ENCODE data around the gene MDFIC.

MDFIC gene

GRCh38 chr7:114938785-114939184, 16.9 kb downstream of the MDFIC start:
- no peaks in the 10 kb centered on the region for H3K36me3 ChIP-seq (ENCODE audit: control insufficient read depth in 1 of 2, insufficient read depth in 2 of 2, low read length in 2 of 2)
- no peak overlapping the region for H3K27ac ChIP-seq (ENCODE audit: low read length)
- no peaks in the 10 kb centered on the region for H3K27me3 ChIP-seq (ENCODE audit: low read depth, low read length)
- no peaks in the 10 kb centered on the region for H3K9me3 ChIP-seq (ENCODE audit: control insufficient read depth in 1 of 2, low read length in 2 of 2)
- H3K4me3 ChIP-seq (ENCODE audit: low read depth in 1 of 2, low read length in 2 of 2) = no peak overlapping the region
- H3K4me1 ChIP-seq (ENCODE audit: control insufficient read depth in 1 of 2, insufficient read depth in 2 of 2, low read length in 2 of 2) = peaks cover 6 to 13% of the 10 kb centered on the region in 2 donors

DNA sequence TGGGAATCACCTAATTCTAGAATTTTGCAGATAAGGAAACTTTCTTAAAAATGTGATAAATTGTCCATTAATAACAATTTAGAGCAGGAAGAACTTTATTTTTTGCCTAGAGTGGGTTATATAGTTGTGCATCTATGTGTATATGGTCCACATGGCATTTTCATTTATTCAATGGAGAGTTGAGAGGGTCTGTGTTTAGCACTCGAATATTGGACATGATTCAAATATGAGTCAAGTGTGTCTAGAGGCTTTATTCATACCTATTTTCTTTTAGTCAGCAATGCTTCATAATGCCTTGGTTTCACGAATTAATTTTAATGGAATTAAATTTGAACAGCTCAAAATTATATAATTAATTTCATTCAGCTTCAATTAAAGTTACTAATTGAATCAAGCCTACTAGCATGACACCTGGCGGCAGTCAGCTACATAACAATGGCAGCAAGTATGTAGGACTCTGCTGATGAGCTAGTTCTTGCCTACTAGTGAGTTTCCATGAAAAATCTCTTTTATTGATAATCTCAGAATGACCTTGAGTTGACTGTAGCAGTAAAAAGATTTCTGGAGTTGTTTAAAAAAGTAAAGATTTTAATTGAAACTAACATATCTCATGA, 17.7 kb downstream of the MDFIC start:
- H3K36me3 ChIP-seq (ENCODE audit: control insufficient read depth in 1 of 2, insufficient read depth in 2 of 2, low read length in 2 of 2) = peaks cover 0 to 4% of the 10 kb centered on the region in 2 donors
- H3K9me3 ChIP-seq (ENCODE audit: control insufficient read depth in 1 of 2, low read length in 2 of 2) = no peaks in the 10 kb centered on the region
- H3K27me3 ChIP-seq (ENCODE audit: low read depth, low read length) = no peaks in the 10 kb centered on the region
- H3K27ac ChIP-seq (ENCODE audit: low read length) = no peak overlapping the region
- H3K4me1 ChIP-seq (ENCODE audit: control insufficient read depth in 1 of 2, insufficient read depth in 2 of 2, low read length in 2 of 2) = peaks cover 0 to 18% of the 10 kb centered on the region in 2 donors
- no peak overlapping the region for H3K4me3 ChIP-seq (ENCODE audit: low read depth in 1 of 2, low read length in 2 of 2)

DNA sequence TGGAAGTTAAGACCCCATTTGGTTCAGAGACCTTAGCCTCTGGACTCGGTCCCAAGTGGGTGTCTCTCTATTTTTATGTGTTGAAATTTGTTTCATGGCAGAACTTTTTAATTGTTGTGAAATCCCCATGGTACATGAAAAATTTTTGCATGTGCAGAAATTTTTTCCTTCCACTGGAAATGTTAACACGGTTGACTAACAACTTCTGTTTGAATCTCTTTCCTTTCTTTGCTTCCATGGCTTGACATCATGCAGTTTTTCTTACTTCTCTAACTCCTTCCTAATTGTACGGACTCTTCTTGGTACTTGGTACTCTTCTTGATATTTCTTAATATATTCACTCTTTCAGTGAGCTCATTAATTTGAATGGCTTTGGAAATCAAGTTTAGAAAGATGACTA, 18.3 kb downstream of the MDFIC start:
- peaks cover 0 to 15% of the 10 kb centered on the region in 2 donors for H3K4me1 ChIP-seq (ENCODE audit: control insufficient read depth in 1 of 2, insufficient read depth in 2 of 2, low read length in 2 of 2)
- H3K4me3 ChIP-seq (ENCODE audit: low read depth in 1 of 2, low read length in 2 of 2) = no peak overlapping the region
- no peaks in the 10 kb centered on the region for H3K27me3 ChIP-seq (ENCODE audit: low read depth, low read length)
- H3K27ac ChIP-seq (ENCODE audit: low read length) = no peak overlapping the region
- H3K9me3 ChIP-seq (ENCODE audit: control insufficient read depth in 1 of 2, low read length in 2 of 2) = no peaks in the 10 kb centered on the region
- peaks cover 0 to 6% of the 10 kb centered on the region in 2 donors for H3K36me3 ChIP-seq (ENCODE audit: control insufficient read depth in 1 of 2, insufficient read depth in 2 of 2, low read length in 2 of 2)

DNA sequence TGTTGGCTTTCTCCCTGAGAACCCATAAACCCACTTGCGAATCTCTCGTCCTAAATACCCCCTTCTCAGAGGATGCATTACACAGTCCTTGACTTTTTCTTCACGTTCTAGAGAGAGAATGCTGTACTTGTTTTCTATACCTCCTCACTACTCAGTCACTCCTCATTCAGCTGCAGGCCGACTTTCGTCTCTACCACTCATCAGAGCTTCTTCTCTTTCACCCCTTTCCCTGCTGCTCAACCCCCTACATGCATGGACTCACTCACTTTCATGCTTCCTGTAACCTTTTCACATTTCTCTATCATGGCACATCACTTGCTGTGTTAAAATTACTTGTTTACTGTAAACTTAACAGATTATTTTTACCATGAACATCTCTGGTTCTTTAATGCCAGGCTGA, 19.8 kb downstream of the MDFIC start:
- Histone ChIP-seq H3K36me3 (ENCODE audit: control insufficient read depth in 1 of 2, insufficient read depth in 2 of 2, low read length in 2 of 2) (peaks cover 0 to 6% of the 10 kb centered on the region in 2 donors), H3K27ac (ENCODE audit: low read length) (no peak overlapping the region), H3K4me1 (ENCODE audit: control insufficient read depth in 1 of 2, insufficient read depth in 2 of 2, low read length in 2 of 2) (peaks cover 0 to 17% of the 10 kb centered on the region in 2 donors), H3K9me3 (ENCODE audit: control insufficient read depth in 1 of 2, low read length in 2 of 2) (no peaks in the 10 kb centered on the region), H3K27me3 (ENCODE audit: low read depth, low read length) (no peaks in the 10 kb centered on the region), H3K4me3 (ENCODE audit: low read depth in 1 of 2, low read length in 2 of 2) (no peak overlapping the region)

GRCh38 chr7:114942446-114943175, 20.7 kb downstream of the MDFIC start:
- Histone ChIP-seq H3K9me3 (ENCODE audit: control insufficient read depth in 1 of 2, low read length in 2 of 2) (no peaks in the 10 kb centered on the region), H3K36me3 (ENCODE audit: control insufficient read depth in 1 of 2, insufficient read depth in 2 of 2, low read length in 2 of 2) (peaks cover 0 to 6% of the 10 kb centered on the region in 2 donors), H3K27me3 (ENCODE audit: low read depth, low read length) (no peaks in the 10 kb centered on the region), H3K4me1 (ENCODE audit: control insufficient read depth in 1 of 2, insufficient read depth in 2 of 2, low read length in 2 of 2) (peaks cover 0 to 17% of the 10 kb centered on the region in 2 donors), H3K4me3 (ENCODE audit: low read depth in 1 of 2, low read length in 2 of 2) (no peak overlapping the region), H3K27ac (ENCODE audit: low read length) (no peak overlapping the region)

DNA sequence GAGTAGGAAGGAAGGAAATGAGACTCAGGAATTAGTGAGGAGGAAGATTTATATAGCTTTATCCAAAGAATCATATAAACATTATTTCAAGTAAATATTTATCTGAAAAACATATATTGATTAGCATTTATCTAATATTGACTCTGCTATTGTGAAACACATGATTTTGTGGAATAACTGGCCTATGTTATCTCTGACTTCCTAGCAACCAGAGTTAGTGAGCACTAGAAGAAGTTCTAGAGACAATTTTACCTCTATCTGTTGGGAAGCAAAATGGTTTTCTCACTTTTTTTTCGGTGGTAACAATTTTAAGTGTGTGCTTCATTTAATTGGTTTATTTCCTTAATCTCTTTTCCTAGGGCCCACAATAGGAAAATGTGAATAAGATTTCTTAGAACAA, 21.6 kb downstream of the MDFIC start:
- Histone ChIP-seq H3K9me3 (ENCODE audit: control insufficient read depth in 1 of 2, low read length in 2 of 2) (no peaks in the 10 kb centered on the region), H3K36me3 (ENCODE audit: control insufficient read depth in 1 of 2, insufficient read depth in 2 of 2, low read length in 2 of 2) (peaks cover 0 to 6% of the 10 kb centered on the region in 2 donors), H3K27me3 (ENCODE audit: low read depth, low read length) (no peaks in the 10 kb centered on the region), H3K4me3 (ENCODE audit: low read depth in 1 of 2, low read length in 2 of 2) (no peak overlapping the region), H3K4me1 (ENCODE audit: control insufficient read depth in 1 of 2, insufficient read depth in 2 of 2, low read length in 2 of 2) (peaks cover 0 to 17% of the 10 kb centered on the region in 2 donors), H3K27ac (ENCODE audit: low read length) (no peak overlapping the region)

DNA sequence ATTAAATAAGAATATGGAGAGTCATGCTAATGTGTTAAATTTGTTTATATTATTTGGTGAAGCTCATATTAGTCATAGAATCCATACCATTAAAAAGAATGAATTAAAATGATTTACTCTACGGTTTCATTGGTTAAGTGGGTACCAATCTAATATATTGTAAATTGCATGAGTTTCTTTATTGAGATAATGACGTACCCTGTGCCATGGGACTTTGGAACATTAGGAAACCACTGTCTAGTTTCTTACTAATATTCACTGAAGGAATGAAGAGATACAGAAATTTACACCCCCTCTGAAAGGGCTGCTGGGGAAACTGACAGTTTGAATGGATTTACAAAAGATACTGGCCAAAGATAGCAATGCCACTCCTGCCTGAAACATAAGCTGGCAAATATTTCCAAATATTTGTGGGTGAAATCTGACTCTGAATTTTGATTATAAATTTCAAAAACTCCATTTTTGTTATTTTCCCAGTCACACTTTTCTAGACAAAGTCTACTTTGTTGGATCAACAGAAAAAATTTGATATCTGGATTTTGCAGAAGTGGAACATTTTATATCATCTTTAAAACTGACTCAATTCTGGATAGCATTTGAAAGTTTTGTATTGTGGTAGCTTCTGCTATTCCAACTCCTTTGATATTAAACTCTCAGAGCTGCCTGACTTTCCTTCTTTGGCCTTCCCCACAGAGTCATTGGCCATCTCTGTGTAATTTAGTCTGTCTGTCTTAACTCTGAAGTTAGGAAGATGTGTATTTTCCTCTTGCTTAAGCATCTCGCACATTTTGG, 22.3 kb downstream of the MDFIC start:
- peaks cover 0 to 17% of the 10 kb centered on the region in 2 donors for H3K4me1 ChIP-seq (ENCODE audit: control insufficient read depth in 1 of 2, insufficient read depth in 2 of 2, low read length in 2 of 2)
- peak overlapping the region; percentile 42 to 49 for H3K4me3 ChIP-seq (ENCODE audit: low read depth in 1 of 2, low read length in 2 of 2)
- peak overlapping the region; percentile 56 for H3K27ac ChIP-seq (ENCODE audit: low read length)
- H3K36me3 ChIP-seq (ENCODE audit: control insufficient read depth in 1 of 2, insufficient read depth in 2 of 2, low read length in 2 of 2) = peaks cover 0 to 6% of the 10 kb centered on the region in 2 donors
- H3K27me3 ChIP-seq (ENCODE audit: low read depth, low read length) = no peaks in the 10 kb centered on the region
- H3K9me3 ChIP-seq (ENCODE audit: control insufficient read depth in 1 of 2, low read length in 2 of 2) = no peaks in the 10 kb centered on the region

GRCh38 chr7:114944745-114945625, 23.1 kb downstream of the MDFIC start:
- H3K4me1 ChIP-seq (ENCODE audit: control insufficient read depth in 1 of 2, insufficient read depth in 2 of 2, low read length in 2 of 2) = peaks cover 0 to 17% of the 10 kb centered on the region in 2 donors
- H3K9me3 ChIP-seq (ENCODE audit: control insufficient read depth in 1 of 2, low read length in 2 of 2) = no peaks in the 10 kb centered on the region
- peaks cover 0 to 6% of the 10 kb centered on the region in 2 donors for H3K36me3 ChIP-seq (ENCODE audit: control insufficient read depth in 1 of 2, insufficient read depth in 2 of 2, low read length in 2 of 2)
- peak overlapping the region; percentile 42 to 49 for H3K4me3 ChIP-seq (ENCODE audit: low read depth in 1 of 2, low read length in 2 of 2)
- no peaks in the 10 kb centered on the region for H3K27me3 ChIP-seq (ENCODE audit: low read depth, low read length)
- H3K27ac ChIP-seq (ENCODE audit: low read length) = peak overlapping the region; percentile 56

- H3K27ac ChIP-seq (ENCODE audit: low read length) = no peak overlapping the region
- H3K4me1 ChIP-seq (ENCODE audit: control insufficient read depth in 1 of 2, insufficient read depth in 2 of 2, low read length in 2 of 2) = peaks cover 0 to 9% of the 10 kb centered on the region in 2 donors
- H3K9me3 ChIP-seq (ENCODE audit: control insufficient read depth in 1 of 2, low read length in 2 of 2) = no peaks in the 10 kb centered on the region
- peaks cover 0 to 6% of the 10 kb centered on the region in 2 donors for H3K36me3 ChIP-seq (ENCODE audit: control insufficient read depth in 1 of 2, insufficient read depth in 2 of 2, low read length in 2 of 2)
- H3K4me3 ChIP-seq (ENCODE audit: low read depth in 1 of 2, low read length in 2 of 2) = no peak overlapping the region
- H3K27me3 ChIP-seq (ENCODE audit: low read depth, low read length) = no peaks in the 10 kb centered on the region
Observed at GRCh38 chr7:114949231-114949630, 27.3 kb downstream of the MDFIC start.

DNA sequence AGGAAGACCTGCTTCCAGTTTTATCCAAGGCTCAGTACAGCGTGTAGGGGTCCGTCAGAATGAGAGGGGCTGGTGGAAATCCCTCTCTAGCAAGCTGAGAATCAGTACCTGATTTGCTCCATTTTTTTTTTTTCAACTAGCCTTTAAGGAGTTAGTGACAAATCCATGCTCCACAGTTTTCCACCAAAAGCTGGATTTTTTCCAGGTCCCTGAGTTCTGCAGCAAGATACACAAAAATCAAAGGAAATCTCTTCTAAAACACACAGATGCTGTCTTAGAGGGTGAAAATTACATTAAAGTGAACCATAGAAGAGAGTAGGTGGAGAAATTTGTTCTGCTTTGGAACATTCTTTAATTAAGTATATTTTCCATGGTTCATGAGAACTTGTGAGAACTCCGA, 30.4 kb downstream of the MDFIC start:
- Histone ChIP-seq H3K36me3 (ENCODE audit: control insufficient read depth in 1 of 2, insufficient read depth in 2 of 2, low read length in 2 of 2) (no peaks in the 10 kb centered on the region), H3K9me3 (ENCODE audit: control insufficient read depth in 1 of 2, low read length in 2 of 2) (no peaks in the 10 kb centered on the region), H3K4me3 (ENCODE audit: low read depth in 1 of 2, low read length in 2 of 2) (no peak overlapping the region), H3K27ac (ENCODE audit: low read length) (no peak overlapping the region), H3K27me3 (ENCODE audit: low read depth, low read length) (no peaks in the 10 kb centered on the region), H3K4me1 (ENCODE audit: control insufficient read depth in 1 of 2, insufficient read depth in 2 of 2, low read length in 2 of 2) (no peaks in the 10 kb centered on the region)
